Measurements from ENCODE around the gene TM2D3. TPM values are rescaled to one million over a fixed set of nuclear protein-coding genes. Genes with fewer than 3 reads are reported as not detected.

TM2D3 gene
- total RNA-seq, 1 experiment from 2014 or later: 23.1 TPM

GRCh38 chr15:101614001-101614585 is 38.1 kb downstream of the TM2D3 start:
- Mint-ChIP-seq H3K4me3 (no peak overlapping the region), H3K36me3 (no peaks in the 10 kb centered on the region), H3K27ac (no peak overlapping the region), H3K4me1 (peaks cover 28% of the 10 kb centered on the region), H3K27me3 (ENCODE audit: low read depth) (peaks cover 14% of the 10 kb centered on the region), H3K9me3 (no peaks in the 10 kb centered on the region)
- DNase-seq (ENCODE audit: low spot score) (no peak), ATAC-seq (no peak)
- POLR2A ChIA-PET: no interaction called here
- TF ChIP-seq ZNF317 (CRISPR knock-in tag; IDR thresholded peaks at IDR 0.05; ENCODE audit: borderline replicate concordance, low read depth): no peak
- no peak for TF ChIP-seq JAZF1 (CRISPR knock-in tag; IDR thresholded peaks at IDR 0.05)
- no peak for TF ChIP-seq JUN (CRISPR knock-in tag; IDR thresholded peaks at IDR 0.05)
- no peak for TF ChIP-seq ZMAT4 (CRISPR knock-in tag; IDR thresholded peaks at IDR 0.05)
- no peak for TF ChIP-seq ZNF263 (CRISPR knock-in tag; IDR thresholded peaks at IDR 0.05; ENCODE audit: low read depth)
- no peak for TF ChIP-seq SMAD4 (CRISPR knock-in tag; IDR thresholded peaks at IDR 0.05)
- no peak for TF ChIP-seq IRF1 (CRISPR knock-in tag; IDR thresholded peaks at IDR 0.05)
- no peak for TF ChIP-seq NR1H2 (CRISPR knock-in tag; IDR thresholded peaks at IDR 0.05)
- no peak for TF ChIP-seq ZNF232 (CRISPR knock-in tag; IDR thresholded peaks at IDR 0.05)
- no peak for TF ChIP-seq CREB1 (CRISPR knock-in tag; IDR thresholded peaks at IDR 0.05)
- TF ChIP-seq MXD4 (CRISPR knock-in tag; IDR thresholded peaks at IDR 0.05; ENCODE audit: borderline replicate concordance): no peak
- TF ChIP-seq ARID4B (CRISPR knock-in tag; IDR thresholded peaks at IDR 0.05; ENCODE audit: borderline replicate concordance): no peak
- no peak for TF ChIP-seq AFF4 (CRISPR knock-in tag; IDR thresholded peaks at IDR 0.05; ENCODE audit: borderline replicate concordance)
- TF ChIP-seq NFE2L1 (CRISPR knock-in tag; IDR thresholded peaks at IDR 0.05): no peak
- TF ChIP-seq ATF3 (CRISPR knock-in tag; conservative IDR thresholded peaks at IDR 0.05): no peak
- no peak for TF ChIP-seq ZNF138 (CRISPR knock-in tag; conservative IDR thresholded peaks at IDR 0.05)
- no peak for TF ChIP-seq ZNF121 (CRISPR knock-in tag; IDR thresholded peaks at IDR 0.05)
- no peak for TF ChIP-seq GRHL2 (CRISPR knock-in tag; IDR thresholded peaks at IDR 0.05; ENCODE audit: insufficient replicate concordance, severe bottlenecking)
- TF ChIP-seq PRDM15 (CRISPR knock-in tag; IDR thresholded peaks at IDR 0.05): no peak
- no peak for TF ChIP-seq ZNF219 (CRISPR knock-in tag; IDR thresholded peaks at IDR 0.05; ENCODE audit: borderline replicate concordance)
- CTCF ChIA-PET: no interaction called here

All from WTC11 (cell line).